ENCODE results near the gene NELL2.
"Not testable (repeated sequence)": the region's sequence is repeated elsewhere in the genome, so short reads cannot be mapped to it uniquely, and the experiment has no call there.

The NELL2 gene
- 90.1 to 105 reads per million in 2 donors for total RNA-seq

DNA sequence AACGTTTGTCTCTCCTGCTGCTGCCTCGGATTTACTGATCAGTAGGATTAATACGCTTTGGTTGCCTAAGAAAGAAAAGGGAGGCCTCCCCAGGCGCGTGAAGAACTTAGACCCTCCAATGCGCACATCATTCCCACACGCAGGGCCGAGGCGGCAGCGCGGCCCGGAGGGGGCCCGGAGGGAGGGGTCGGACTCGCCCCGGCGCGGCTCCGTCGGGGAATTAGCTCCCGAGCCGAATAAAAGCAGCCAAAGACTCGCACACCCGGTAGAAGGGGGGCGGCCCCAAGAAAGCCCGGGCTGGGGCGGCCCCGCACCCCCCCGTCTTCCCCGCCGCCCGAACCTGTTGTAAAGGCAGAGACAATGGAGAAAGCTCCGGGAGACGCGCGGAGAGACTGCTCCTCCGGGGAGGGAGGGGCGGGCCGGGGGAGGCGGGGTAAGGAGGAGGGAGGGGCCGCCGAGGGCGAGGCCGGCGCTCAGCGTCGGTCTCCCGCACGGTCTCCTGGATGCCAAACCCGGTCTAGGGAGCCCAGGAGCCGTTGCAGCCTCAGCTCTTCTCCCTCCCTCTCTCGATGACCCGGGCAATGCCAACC is at the start of gene NELL2:
Gene NELL2, minus strand, starts transcription at position 362 of the 590 bp plus-strand sequence. CDS start 446 bp downstream, outside the sequence.
- DNase-seq, result peak; percentile 32 to 57 (median 52)

- DNase-seq, result no peak
Measured at GRCh38 chr12:44921736-44922135, 45.6 kb upstream of the NELL2 start.

DNA sequence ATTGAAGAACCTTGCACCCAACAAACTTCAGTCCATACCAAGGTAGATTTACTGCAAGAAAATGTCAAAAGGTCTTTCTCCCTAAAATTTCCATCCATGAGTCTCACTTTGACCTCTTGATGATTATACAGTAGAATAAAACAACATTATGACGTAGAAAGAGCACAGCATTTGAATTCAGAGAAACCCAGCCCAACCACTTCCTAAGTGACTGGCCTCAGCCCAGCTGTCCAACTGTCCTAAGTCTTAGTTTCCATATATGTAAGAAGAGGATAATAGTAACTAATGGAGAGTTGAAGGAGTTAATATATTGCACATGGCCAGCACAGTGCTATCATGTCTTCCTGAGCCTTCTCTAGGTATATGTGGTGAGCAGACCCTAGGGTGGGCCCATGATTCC is 41.0 kb upstream of the NELL2 start:
- no peak for DNase-seq

- DNase-seq, result no peak
Measured at GRCh38 chr12:44915958-44916357, 39.8 kb upstream of the NELL2 start.

DNA sequence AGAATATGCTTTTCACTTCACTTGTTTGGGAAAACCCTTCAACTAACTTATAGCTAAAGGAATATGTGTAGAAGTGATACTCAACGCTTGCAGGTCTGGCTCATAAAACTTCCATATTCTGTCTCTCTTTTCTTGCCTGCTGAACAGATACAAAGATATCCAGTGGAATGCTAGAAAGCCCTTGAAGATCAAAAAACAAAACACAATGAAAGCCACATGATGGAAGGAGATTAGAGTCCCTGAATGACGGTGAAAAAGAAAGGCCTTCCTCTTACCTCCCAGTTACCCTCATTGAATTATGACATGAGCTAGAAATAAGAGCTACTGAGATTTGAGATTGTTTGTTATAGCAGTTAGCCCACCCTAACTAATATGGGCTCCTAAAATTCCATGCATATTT is 28.2 kb upstream of the NELL2 start:
- no peak for DNase-seq

DNA sequence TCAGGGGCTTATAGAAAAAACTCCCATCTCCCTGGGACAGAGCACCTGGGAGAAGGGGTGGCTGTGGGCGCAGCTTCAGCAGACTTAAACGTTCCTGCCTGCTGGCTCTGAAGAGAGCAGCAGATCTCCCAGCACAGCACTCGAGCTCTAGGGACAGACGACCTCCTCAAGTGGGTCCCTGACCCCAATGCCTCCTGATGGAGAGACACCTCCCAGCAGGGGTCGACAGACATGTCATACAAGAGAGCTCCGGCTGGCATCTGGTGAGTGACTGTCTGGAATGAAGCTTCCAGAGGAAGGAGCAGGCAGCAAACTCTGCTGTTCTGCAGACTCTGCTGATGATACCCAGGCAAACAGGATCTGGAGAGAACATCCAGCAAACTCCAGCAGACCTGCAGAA is 22.0 kb upstream of the NELL2 start:
- DNase-seq, result not testable (repeated sequence)

GRCh38 chr12:44889926-44890325 is 13.8 kb upstream of the NELL2 start:
- no peak for DNase-seq

DNA sequence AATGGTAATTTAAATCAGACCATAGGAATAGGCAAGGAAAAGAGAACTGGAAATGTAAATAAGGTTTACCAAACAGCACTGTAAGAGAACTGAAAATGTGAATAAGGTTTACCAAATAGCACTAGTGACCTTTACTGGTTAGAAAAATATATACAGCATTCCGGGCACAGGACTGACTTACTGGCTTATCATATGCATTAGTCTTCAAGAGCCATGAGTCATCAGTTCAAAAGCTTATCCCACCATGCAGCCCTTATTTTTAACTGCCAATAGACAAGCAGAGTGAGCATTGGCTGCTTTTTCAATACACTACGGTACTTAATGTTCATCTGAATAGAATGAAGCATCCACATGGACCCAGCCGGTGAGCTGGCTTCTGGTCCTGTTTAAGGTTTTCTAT is 13.0 kb upstream of the NELL2 start:
- no peak for DNase-seq

GRCh38 chr12:44885902-44886301 is 9.8 kb upstream of the NELL2 start:
- no peak for DNase-seq

- DNase-seq, result no peak
Measured at GRCh38 chr12:44881197-44881596, 5.1 kb upstream of the NELL2 start.

DNA sequence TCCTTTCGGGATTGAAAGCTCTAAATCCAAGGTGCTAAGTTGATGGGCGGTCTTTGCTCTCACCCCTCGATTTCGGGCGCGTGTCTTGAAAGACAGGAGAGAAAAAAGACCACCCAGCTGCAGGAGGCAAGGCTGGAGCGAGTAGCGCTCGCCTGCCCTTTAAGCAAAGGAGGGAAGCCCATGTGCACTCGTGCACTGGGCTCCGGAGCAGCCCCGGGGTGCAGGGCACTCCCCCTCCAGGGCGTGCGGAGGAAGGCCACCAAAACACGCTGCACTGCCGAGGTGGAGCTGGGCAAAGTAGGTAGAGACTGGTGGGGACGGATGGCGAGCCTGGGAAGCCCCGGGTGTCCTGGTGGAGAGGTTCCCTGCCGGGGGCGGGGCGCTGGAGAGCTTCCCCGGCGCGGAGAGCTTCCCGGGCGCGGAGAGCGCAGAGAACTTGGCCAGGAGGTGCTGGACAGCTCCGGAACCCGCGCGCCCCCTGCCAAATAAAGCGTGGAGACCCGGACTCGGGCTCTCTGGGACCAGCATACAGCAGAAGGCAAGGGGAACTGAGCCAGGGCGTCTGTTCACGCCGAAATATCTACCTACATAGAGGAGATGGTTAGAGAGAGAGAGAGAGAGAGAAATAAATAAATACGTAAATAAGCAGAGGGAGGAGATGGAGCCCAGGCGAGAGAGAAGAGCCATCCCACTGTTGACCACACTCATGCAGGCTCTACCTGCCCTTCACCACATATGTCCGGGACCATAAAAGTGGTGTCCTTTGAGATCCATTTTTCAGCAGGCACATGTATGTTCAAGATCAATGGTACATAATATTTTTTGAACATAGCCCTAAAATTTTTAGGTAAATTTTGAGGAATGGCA is 662 bp upstream of the NELL2 start:
- peak in 4 of 5 experiments; percentile 26 to 56 (median 36) for DNase-seq

GRCh38 chr12:44875417-44875953 is 630 bp downstream of the NELL2 start:
- peak in 2 of 5 experiments; percentile 1 to 7 for DNase-seq

GRCh38 chr12:44874981-44875416 is 1.1 kb downstream of the NELL2 start:
- peak in 2 of 5 experiments; percentile 7 to 9 for DNase-seq

DNA sequence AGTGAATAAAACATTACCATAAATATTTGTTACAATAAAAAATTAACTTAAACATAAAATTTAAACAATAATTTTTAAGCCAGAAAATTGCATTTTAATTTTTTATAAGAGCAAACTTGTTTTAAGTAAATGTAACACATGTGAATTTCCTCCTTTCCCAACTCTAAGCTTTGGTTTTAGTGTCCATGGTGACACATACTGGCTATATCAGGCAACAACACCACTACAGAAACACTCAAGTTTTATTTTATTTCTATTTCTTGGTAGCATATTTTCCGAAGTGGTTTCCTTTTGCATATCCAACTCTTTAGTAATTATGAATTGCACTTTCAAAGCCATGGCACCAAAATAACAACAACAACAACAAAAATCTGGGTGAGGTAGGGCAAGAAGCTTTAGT is 2.2 kb downstream of the NELL2 start:
- DNase-seq, result peak in 1 of 5 experiments; percentile 38

DNA sequence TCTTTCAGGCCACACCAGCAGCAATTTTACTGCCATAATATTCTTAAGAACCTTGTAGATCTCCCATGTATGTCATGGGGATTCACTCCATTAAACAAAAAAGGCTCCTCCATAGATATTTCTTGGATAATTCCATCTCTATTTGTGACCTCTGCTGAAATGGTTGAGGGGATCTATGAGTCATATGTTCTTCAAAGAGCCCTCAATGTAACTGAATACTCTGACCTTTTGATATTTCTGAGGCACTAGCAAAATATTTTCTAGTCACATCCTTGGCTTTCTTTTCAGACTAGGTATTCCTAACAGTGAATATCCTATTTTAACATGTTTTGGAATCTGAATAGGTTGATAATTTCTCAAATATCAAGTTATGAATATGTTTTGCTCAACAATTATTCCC is 6.6 kb downstream of the NELL2 start:
- DNase-seq, result no peak

DNA sequence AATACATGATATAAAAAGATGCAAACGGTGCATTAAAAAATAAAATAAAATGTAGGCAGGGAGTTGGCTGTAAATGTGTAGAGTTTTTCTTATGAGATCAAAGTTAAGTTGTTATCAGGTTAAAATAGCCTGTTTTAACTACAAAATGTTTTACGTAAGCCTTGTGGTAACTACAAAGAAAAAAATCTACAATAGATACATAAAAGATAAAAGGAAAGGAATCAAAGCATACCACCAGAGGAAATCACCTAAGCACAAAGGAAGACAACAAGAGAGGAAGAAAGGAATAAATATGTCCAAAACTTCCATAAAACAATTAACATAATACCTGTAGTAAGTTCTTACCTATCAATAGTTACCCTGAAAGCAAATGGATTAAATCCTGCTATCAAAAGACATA is 12.2 kb downstream of the NELL2 start:
- DNase-seq, result peak in 2 of 5 experiments; percentile 3 to 35

DNA sequence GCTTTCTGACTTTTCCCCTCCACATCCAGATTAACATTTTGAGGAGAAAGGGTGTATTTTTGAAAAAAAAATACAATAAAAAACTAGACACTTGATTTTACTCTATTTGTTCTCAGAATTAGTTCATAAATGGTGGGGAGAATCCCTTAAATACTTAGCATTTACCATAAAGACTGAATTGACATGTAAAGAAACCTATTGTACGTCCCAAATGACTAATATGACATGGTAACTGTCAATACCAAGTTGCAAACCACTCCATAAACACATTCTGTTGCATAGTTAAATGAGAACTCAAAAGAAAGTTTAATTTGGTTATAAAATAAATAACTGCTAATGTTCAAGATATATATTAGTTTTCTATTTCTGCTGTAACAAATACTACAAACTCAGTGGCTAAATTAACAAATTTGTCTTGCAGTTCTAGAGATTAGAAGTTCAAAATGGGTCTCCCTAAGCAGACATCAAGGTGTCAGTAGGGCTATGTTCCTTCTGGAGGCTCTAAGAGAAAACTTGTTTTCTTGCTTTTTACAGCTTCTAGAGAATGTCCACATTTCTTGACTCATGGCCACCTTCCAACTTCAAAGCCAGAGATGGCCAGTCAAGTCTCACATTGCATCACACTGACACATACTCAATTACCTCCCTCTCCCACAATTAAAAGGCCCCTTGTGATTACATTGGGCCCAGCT is 16.0 kb downstream of the NELL2 start:
- no peak for DNase-seq

GRCh38 chr12:44858226-44858855 is 17.8 kb downstream of the NELL2 start:
- no peak for DNase-seq

GRCh38 chr12:44852483-44852882 is 23.6 kb downstream of the NELL2 start:
- no peak for DNase-seq

DNA sequence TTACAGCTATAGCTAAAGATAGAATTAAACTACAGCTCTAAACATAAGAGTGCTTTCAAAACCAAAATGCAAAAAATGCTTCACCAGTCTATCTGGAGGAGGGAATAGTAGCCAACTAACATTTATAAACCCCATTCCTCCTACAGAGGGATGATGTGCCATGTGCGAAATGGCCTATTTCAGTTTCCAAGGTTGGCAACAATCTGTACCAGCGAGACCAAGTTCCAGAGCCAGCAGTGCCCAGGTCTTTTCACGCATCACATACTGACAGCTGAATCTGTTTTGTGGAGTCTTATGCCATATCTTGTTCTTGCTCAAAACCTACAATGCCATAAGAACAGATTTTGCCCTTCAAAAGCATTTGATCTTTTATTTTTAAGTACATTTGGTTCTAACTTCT is 24.5 kb downstream of the NELL2 start:
- DNase-seq, result no peak

GRCh38 chr12:44848703-44849085 is 27.4 kb downstream of the NELL2 start:
- no peak for DNase-seq

- DNase-seq, result peak in 4 of 5 experiments; percentile 31 to 94 (median 64)
Measured at GRCh38 chr12:44847888-44848702, 28.0 kb downstream of the NELL2 start.

Measured in T-helper 2 cell (primary cell).